Osteocyte (in vitro differentiated cells): Measurements from ENCODE around the gene SRPRA. TPM values are rescaled to one million over a fixed set of nuclear protein-coding genes. Genes with fewer than 3 reads are reported as not detected.
"Not testable (repeated sequence)": the region's sequence is repeated elsewhere in the genome, so short reads cannot be mapped to it uniquely, and the experiment has no call there.

ENCODE experiments used
- DNase-seq: peaks from one replicate; pipeline ENCODE4 v3.0.0; 2021; ENCODE audit warnings: mixed read lengths; ENCODE audit not compliant: unreplicated experiment; ENCODE audit errors: extremely low spot score
- H3K27ac Mint-ChIP-seq: one replicate; pipeline ENCODE4 v1.8.0; 2021; ENCODE audit warnings: mild to moderate bottlenecking, mixed read lengths; ENCODE audit not compliant: unreplicated experiment
- H3K27me3 Mint-ChIP-seq: one replicate; pipeline ENCODE4 v1.8.0; 2021; ENCODE audit warnings: mixed read lengths; ENCODE audit not compliant: unreplicated experiment
- H3K36me3 Mint-ChIP-seq: one replicate; pipeline ENCODE4 v1.8.0; 2021; ENCODE audit warnings: mixed read lengths; ENCODE audit not compliant: unreplicated experiment
- H3K4me1 Mint-ChIP-seq: one replicate; pipeline ENCODE4 v1.8.0; 2021; ENCODE audit warnings: mixed read lengths; ENCODE audit not compliant: unreplicated experiment
- H3K4me3 Mint-ChIP-seq: one replicate; pipeline ENCODE4 v1.8.0; 2021; ENCODE audit warnings: mild to moderate bottlenecking, moderate library complexity, mixed read lengths; ENCODE audit not compliant: unreplicated experiment
- H3K9me3 Mint-ChIP-seq: one replicate; pipeline ENCODE4 v1.8.0; 2021; ENCODE audit warnings: mixed read lengths; ENCODE audit not compliant: unreplicated experiment
- CTCF ChIP-seq: fragments of 200-600 bp; sonication (generic); IDR thresholded peaks from 2 replicates; pipeline ENCODE4 v1.5.0; 2021; ENCODE audit warnings: antibody characterized with exemption, mild to moderate bottlenecking, moderate library complexity
- total RNA-seq: library from RNA; stranded (reverse); gene quantifications from 2 replicates; pipeline ENCODE4 v1.2.1, GENCODE V29; 2021

The SRPRA gene
- total RNA-seq, 1 donor from 2014 or later, result 106 TPM

DNA sequence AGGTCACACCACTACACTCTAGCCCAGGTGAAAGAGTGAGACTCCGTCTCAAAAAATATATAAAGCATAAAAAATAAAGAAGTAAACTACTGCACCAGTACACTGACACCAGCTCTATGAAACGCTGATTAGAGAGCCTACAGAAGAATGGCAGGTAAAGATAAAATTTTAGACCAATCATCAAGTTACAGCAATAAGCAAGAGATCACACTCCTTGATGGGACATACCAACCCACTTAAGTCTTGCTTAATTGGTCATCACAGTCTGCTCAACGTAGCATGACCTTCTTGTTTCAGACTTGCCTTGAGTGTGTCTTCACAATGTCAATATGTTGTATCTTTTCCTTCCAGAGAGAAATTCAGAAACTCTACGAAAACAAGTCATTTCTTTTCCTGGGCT lies 12.5 kb downstream of the SRPRA start:
- Mint-ChIP-seq H3K27ac (no peak overlapping the region), H3K36me3 (peaks cover 27% of the 10 kb centered on the region), H3K4me3 (no peak overlapping the region), H3K9me3 (no peaks in the 10 kb centered on the region), H3K27me3 (no peaks in the 10 kb centered on the region), H3K4me1 (no peaks in the 10 kb centered on the region)
- DNase-seq, result no peak
- TF ChIP-seq CTCF, result no peak

DNA sequence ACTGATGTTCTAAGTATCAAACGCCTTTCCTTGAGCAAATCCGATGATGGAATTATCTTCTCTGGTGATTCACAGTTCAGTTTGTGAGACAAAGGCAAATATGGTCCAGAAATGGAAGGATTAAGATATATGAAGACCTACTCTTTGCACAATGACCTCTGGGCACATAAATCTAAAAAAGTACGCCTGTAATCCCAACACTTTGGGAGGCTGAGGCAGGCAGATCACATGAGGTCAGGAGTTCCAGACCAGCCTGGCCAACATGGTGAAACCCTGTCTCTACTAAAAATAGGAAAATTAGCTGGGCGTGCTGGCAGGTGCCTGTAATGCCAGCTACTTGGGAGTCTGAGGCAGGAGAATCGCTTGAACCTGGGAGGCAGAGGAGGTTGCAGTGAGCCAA lies 13.2 kb downstream of the SRPRA start:
- not testable (repeated sequence) for H3K27ac Mint-ChIP-seq, H3K27me3 Mint-ChIP-seq, H3K4me3 Mint-ChIP-seq, H3K4me1 Mint-ChIP-seq, H3K9me3 Mint-ChIP-seq, DNase-seq
- peaks cover 28% of the 10 kb centered on the region for H3K36me3 Mint-ChIP-seq

DNA sequence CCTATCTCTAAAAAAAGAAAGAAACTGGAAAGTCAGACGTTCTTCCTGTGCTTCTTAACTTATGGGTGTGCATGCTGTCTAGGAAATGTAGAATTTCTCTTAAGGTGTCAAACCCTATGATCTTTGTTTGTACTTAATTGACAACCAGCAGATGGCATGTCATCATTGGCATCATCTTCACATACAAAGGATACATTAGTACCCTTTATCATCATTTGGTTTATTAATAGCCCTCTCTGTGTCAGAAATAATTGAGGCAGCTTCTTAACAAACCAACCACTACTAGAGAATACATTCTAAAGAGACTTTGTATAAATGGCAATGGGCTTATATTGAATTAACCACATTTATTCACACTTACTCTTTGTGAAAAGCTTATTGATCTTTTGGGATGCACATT lies 13.9 kb downstream of the SRPRA start:
- TF ChIP-seq CTCF, result no peak
- no peak for DNase-seq
- Mint-ChIP-seq H3K36me3 (peaks cover 28% of the 10 kb centered on the region), H3K27ac (no peak overlapping the region), H3K27me3 (no peaks in the 10 kb centered on the region), H3K4me1 (no peaks in the 10 kb centered on the region), H3K9me3 (no peaks in the 10 kb centered on the region), H3K4me3 (no peak overlapping the region)

- no peak for DNase-seq
- TF ChIP-seq CTCF, result no peak
- Mint-ChIP-seq H3K27me3 (no peaks in the 10 kb centered on the region), H3K4me1 (no peaks in the 10 kb centered on the region), H3K27ac (no peak overlapping the region), H3K36me3 (peaks cover 28% of the 10 kb centered on the region), H3K4me3 (no peak overlapping the region), H3K9me3 (no peaks in the 10 kb centered on the region)
Observed at GRCh38 chr11:126253265-126253664, 15.4 kb downstream of the SRPRA start.

GRCh38 chr11:126246636-126247035 lies 22.1 kb downstream of the SRPRA start:
- no peak overlapping the region for H3K4me3 Mint-ChIP-seq
- no peak overlapping the region for H3K27ac Mint-ChIP-seq
- H3K9me3 Mint-ChIP-seq, result no peaks in the 10 kb centered on the region
- TF ChIP-seq CTCF, result no peak
- DNase-seq, result no peak
- H3K4me1 Mint-ChIP-seq, result peaks cover 5% of the 10 kb centered on the region
- peaks cover 19% of the 10 kb centered on the region for H3K36me3 Mint-ChIP-seq
- no peaks in the 10 kb centered on the region for H3K27me3 Mint-ChIP-seq

GRCh38 chr11:126233391-126233790 lies 35.3 kb downstream of the SRPRA start:
- no peaks in the 10 kb centered on the region for H3K9me3 Mint-ChIP-seq
- no peak overlapping the region for H3K4me3 Mint-ChIP-seq
- no peak for DNase-seq
- TF ChIP-seq CTCF, result no peak
- H3K27ac Mint-ChIP-seq, result no peak overlapping the region
- H3K27me3 Mint-ChIP-seq, result no peaks in the 10 kb centered on the region
- H3K4me1 Mint-ChIP-seq, result peaks cover 8% of the 10 kb centered on the region
- H3K36me3 Mint-ChIP-seq, result peaks cover 20% of the 10 kb centered on the region
